MM.1S (cell line): Measurements from ENCODE around the gene KHSRP.

ENCODE experiments used
- CTCF ChIP-seq: fragments of 300-600 bp; sonication (generic); IDR thresholded peaks from 2 replicates; pipeline ENCODE4 v1.5.1; 2016; ENCODE audit warnings: antibody characterized with exemption, low read length, mixed read lengths
- EZH2phosphoT487 ChIP-seq: fragments of 300-600 bp; sonication (generic); IDR thresholded peaks from 2 replicates; pipeline ENCODE4 v1.6.1; 2018; ENCODE audit warnings: antibody characterized with exemption, low read length

- TF ChIP-seq CTCF = no peak
- TF ChIP-seq EZH2phosphoT487 = no peak
These were observed 29.8 kb downstream of the KHSRP start for GRCh38 chr19:6394831-6395230.
